ENCODE measurements around the gene ALK. TPM values are rescaled to one million over a fixed set of nuclear protein-coding genes. Genes with fewer than 3 reads are reported as not detected.

Gene ALK
- total RNA-seq, 6 donors from 2014 or later: 0.17 to 2.1 (median 0.35) TPM

DNA sequence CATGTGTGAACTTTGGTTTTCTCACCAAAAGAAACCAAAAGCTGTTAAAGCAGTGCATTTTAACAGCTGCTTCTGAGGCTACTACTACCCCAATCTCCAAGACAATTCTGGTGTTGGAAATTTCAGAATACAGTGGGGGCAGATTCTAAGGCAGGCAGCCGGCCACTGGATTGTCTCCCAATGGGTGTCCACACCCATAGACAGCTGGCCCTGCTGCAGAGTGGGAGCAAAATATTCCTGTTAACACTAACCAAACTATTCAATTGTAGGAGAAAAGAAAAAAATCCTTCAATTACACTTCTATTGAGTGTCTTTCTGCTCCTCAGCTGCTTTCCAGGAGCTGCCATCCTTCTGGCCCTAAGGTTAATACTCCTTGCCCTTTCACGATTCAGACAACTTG, 223.7 kb downstream of the ALK start:
- no peak overlapping the region for H3K4me3 ChIP-seq
- H3K36me3 ChIP-seq: no peaks in the 10 kb centered on the region
- 64 to 76% methylated on average over 2 of the region's 2 CpGs for WGBS, 2 donors
- peak in 1 of 2 donors; percentile 47 for ATAC-seq (ENCODE audit: low FRiP score in 2 of 2)
- DNase-seq: no peak
- no peaks in the 10 kb centered on the region for H3K27me3 ChIP-seq
- no peak for TF ChIP-seq POLR2AphosphoS5 (IDR thresholded peaks at IDR 0.05)
- TF ChIP-seq EP300 (IDR thresholded peaks at IDR 0.05): no peak
- TF ChIP-seq, protein P1, sequence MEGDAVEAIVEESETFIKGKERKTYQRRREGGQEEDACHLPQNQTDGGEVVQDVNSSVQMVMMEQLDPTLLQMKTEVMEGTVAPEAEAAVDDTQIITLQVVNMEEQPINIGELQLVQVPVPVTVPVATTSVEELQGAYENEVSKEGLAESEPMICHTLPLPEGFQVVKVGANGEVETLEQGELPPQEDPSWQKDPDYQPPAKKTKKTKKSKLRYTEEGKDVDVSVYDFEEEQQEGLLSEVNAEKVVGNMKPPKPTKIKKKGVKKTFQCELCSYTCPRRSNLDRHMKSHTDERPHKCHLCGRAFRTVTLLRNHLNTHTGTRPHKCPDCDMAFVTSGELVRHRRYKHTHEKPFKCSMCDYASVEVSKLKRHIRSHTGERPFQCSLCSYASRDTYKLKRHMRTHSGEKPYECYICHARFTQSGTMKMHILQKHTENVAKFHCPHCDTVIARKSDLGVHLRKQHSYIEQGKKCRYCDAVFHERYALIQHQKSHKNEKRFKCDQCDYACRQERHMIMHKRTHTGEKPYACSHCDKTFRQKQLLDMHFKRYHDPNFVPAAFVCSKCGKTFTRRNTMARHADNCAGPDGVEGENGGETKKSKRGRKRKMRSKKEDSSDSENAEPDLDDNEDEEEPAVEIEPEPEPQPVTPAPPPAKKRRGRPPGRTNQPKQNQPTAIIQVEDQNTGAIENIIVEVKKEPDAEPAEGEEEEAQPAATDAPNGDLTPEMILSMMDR (IDR thresholded peaks at IDR 0.05): no peak
- no peak for TF ChIP-seq POLR2A (IDR thresholded peaks at IDR 0.05)
- H3K27ac ChIP-seq: no peak overlapping the region
- H3K4me1 ChIP-seq: no peaks in the 10 kb centered on the region
- H3K9me3 ChIP-seq: no peaks in the 10 kb centered on the region

DNA sequence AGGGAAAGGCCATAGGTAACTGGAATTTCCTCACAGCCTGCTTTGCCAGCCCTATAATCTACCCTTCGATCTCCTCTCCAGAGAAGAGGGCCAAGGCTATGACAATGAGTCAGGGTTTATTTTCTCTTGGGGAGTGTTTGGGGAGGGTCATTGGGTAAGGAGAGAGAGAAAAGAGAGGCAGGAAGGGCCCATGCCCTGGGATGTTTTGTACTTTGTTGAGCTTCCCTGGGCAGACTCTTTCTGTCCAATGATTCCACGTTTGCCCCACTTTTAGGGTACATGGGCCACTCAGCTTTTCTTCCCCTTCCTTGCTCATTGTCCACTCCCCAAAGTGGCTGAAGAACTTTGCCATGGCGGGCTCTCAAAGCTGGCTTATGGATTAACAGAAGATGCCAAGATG, 224.2 kb downstream of the ALK start:
- DNase-seq (no peak), ATAC-seq (ENCODE audit: low FRiP score in 2 of 2) (no peak)
- H3K4me3 ChIP-seq: no peak overlapping the region
- H3K36me3 ChIP-seq: no peaks in the 10 kb centered on the region
- H3K27me3 ChIP-seq: no peaks in the 10 kb centered on the region
- TF ChIP-seq, protein P1 (IDR thresholded peaks at IDR 0.05): no peak
- TF ChIP-seq EP300 (IDR thresholded peaks at IDR 0.05): no peak
- no peak for TF ChIP-seq POLR2A (IDR thresholded peaks at IDR 0.05)
- TF ChIP-seq POLR2AphosphoS5 (IDR thresholded peaks at IDR 0.05): no peak
- 76 to 86% methylated on average over 3 of the region's 3 CpGs for WGBS, 2 donors
- H3K27ac ChIP-seq: no peak overlapping the region
- no peaks in the 10 kb centered on the region for H3K4me1 ChIP-seq
- no peaks in the 10 kb centered on the region for H3K9me3 ChIP-seq

DNA sequence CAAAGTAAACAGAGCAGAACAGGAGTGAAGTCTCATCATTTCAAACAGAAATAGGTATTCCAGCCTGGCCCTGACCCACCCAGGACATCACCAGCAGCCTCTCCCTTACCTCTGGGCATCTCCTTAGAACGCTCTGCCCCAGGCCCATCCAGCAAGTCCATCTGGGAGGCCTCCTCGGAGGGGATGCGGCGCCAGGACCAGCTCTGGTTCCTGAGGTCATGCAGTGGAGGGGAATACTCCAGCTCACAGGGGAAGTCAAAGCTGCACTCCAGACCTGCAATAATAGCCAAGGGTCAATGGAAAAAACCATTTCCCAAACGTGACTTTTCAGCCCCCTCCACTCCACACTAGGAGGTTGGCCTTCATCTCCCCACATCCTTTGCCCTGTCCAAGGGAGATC, 226.6 kb downstream of the ALK start:
- DNase-seq (peak in 1 of 2 donors; percentile 14), ATAC-seq (ENCODE audit: low FRiP score in 2 of 2) (no peak)
- H3K4me1 ChIP-seq: no peaks in the 10 kb centered on the region
- TF ChIP-seq, protein P1 (IDR thresholded peaks at IDR 0.05): no peak
- no peak for TF ChIP-seq POLR2A (IDR thresholded peaks at IDR 0.05)
- TF ChIP-seq POLR2AphosphoS5 (IDR thresholded peaks at IDR 0.05): no peak
- no peak for TF ChIP-seq EP300 (IDR thresholded peaks at IDR 0.05)
- H3K4me3 ChIP-seq: no peak overlapping the region
- no peaks in the 10 kb centered on the region for H3K27me3 ChIP-seq
- no peak overlapping the region for H3K27ac ChIP-seq
- WGBS, 2 donors: 80 to 82% methylated on average over 3 to 5 of the region's 5 CpGs
- H3K36me3 ChIP-seq: no peaks in the 10 kb centered on the region
- H3K9me3 ChIP-seq: no peaks in the 10 kb centered on the region

DNA sequence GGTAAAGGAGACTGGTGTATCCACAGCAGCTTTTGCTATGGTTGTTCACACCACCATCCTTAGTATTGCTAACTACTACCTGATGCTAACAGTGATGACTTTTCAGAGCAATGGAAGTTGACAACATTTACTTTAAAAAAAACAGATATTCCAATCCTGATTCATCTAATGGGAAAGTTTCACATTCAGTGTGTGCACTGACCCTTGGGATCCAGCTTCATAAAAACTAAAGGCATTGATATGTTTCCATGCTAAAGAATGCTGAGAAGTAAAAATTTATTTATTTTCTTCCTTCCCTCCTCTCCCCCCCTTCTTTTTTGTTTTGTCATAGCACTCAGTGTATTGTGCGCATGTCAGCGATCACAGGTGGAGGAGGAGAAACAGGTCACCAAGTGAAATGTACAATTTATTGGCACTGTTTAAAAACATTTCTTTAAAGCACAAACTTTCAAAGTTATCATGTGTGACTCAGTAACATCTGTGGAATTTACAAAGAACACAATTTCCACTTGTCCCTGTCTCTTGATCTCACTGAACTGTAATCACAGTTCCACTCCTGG, 229.9 kb downstream of the ALK start:
- ATAC-seq (ENCODE audit: low FRiP score in 2 of 2): no peak
- Histone ChIP-seq H3K36me3 (no peaks in the 10 kb centered on the region), H3K4me3 (no peak overlapping the region), H3K4me1 (no peaks in the 10 kb centered on the region), H3K27me3 (no peaks in the 10 kb centered on the region), H3K9me3 (no peaks in the 10 kb centered on the region), H3K27ac (no peak overlapping the region)
- no peak for DNase-seq
- TF ChIP-seq POLR2A (IDR thresholded peaks at IDR 0.05) (no peak), EP300 (IDR thresholded peaks at IDR 0.05) (no peak), POLR2AphosphoS5 (IDR thresholded peaks at IDR 0.05) (no peak)
- TF ChIP-seq, protein P1 (IDR thresholded peaks at IDR 0.05): no peak
- 80 to 87% methylated on average over 2 of the region's 2 CpGs for WGBS, 2 donors

DNA sequence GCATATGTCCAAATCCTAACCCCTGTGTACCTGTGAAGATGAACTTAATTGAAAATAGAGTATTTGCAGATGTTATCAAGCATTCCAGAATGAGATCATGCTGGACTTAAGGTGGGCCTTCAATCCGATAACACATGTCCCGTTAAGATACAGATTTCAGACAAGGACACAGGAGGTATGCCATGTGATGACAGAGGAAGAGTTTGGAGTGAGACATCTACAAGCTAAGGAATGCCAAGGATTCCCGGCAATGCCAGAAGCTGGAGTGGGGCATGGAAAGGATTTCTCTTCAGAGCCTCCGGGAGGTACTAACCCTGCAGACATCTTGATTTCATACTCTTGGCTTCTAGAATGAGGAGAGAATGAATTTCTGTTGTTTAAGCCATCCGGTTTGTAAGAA, 231.7 kb downstream of the ALK start:
- Histone ChIP-seq H3K27me3 (no peaks in the 10 kb centered on the region), H3K36me3 (no peaks in the 10 kb centered on the region), H3K9me3 (no peaks in the 10 kb centered on the region), H3K4me1 (no peaks in the 10 kb centered on the region), H3K4me3 (no peak overlapping the region), H3K27ac (no peak overlapping the region)
- 85 to 87% methylated on average over 5 of the region's 5 CpGs for WGBS, 2 donors
- ATAC-seq (ENCODE audit: low FRiP score in 2 of 2) (no peak), DNase-seq (no peak)
- TF ChIP-seq POLR2A (IDR thresholded peaks at IDR 0.05) (no peak), EP300 (IDR thresholded peaks at IDR 0.05) (no peak), POLR2AphosphoS5 (IDR thresholded peaks at IDR 0.05) (no peak)
- TF ChIP-seq, protein P1 (IDR thresholded peaks at IDR 0.05): no peak
